C4-2B (cell line): Measurements from ENCODE around the gene PDE4D.

ENCODE experiments used
- H3K27ac ChIP-seq: fragments of 450-650 bp; 2 replicates; pipeline ENCODE4 v1.5.1; 2017
- ZFX ChIP-seq: fragments of 450-650 bp; IDR thresholded peaks from 2 replicates; pipeline ENCODE4 v1.6.1; 2017
- TF ChIP-seq, protein P1 (sequence below): fragments of 450-650 bp; conservative IDR thresholded peaks from 2 replicates; pipeline ENCODE4 v1.5.1; 2017; ENCODE audit warnings: mild to moderate bottlenecking

PDE4D gene

DNA sequence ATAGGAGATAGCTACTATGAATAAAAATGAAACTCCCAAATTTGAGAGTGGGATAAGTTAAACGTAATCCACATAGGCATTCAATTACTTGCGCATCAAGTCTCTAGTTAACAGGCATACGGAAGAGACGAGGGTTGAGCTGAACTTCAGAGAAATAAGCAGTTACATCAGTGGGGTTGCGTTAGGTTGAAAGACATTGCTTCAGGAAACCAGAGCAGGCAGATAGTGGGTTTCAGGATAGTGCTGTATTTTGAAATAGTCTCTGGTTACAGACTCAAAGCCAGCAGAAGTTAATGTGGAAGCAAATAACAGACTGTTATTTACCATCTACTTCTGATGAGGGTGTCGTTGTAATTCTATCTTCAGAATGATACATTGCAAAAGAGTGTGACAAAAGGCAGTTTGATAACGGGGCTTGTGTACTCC lies 533.4 kb downstream of the PDE4D start:
- no peak overlapping the region for H3K27ac ChIP-seq
- TF ChIP-seq ZFX = no peak
- TF ChIP-seq, protein P1, sequence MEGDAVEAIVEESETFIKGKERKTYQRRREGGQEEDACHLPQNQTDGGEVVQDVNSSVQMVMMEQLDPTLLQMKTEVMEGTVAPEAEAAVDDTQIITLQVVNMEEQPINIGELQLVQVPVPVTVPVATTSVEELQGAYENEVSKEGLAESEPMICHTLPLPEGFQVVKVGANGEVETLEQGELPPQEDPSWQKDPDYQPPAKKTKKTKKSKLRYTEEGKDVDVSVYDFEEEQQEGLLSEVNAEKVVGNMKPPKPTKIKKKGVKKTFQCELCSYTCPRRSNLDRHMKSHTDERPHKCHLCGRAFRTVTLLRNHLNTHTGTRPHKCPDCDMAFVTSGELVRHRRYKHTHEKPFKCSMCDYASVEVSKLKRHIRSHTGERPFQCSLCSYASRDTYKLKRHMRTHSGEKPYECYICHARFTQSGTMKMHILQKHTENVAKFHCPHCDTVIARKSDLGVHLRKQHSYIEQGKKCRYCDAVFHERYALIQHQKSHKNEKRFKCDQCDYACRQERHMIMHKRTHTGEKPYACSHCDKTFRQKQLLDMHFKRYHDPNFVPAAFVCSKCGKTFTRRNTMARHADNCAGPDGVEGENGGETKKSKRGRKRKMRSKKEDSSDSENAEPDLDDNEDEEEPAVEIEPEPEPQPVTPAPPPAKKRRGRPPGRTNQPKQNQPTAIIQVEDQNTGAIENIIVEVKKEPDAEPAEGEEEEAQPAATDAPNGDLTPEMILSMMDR = no peak

DNA sequence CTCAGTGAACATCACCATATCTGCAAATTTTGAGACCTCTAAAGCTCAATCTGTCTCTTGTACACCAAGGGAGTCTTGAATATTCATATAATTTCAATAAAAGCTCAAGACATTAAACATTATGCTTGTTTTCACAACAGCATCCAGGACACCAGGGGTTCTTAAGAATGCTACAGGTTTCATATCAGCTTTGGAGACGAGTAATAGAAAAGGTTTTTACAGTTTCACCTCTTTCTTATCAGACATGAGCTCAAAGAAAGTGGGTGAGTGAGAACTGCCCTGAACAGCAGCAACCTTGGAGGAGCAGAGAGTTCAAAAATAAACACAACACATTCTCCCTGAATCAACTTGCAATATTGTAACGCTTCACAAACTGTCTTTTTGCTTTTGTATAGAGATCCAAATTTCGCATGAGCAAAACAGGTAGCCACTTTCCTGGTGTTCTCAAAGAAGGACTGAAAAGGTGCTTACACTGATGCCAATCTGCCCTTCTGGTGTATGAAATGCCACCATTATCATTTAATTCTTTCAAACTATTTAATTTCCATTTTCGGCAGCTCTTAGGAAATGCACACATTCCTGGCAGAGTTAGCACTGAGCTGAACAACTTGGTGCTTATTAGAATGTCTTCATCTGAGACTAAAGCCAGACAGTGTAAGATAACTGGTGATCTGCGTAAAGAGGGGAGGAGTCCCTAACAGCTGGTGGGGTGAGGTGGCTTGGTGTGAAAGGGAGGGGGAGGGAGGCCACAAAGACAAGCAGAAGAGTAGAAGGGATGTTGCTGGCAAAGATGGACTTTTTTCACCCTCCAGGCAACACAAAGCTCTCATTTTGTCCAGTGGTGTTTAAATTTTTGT lies 535.3 kb downstream of the PDE4D start:
- no peak for TF ChIP-seq ZFX
- TF ChIP-seq, protein P1 = no peak
- H3K27ac ChIP-seq = no peak overlapping the region

DNA sequence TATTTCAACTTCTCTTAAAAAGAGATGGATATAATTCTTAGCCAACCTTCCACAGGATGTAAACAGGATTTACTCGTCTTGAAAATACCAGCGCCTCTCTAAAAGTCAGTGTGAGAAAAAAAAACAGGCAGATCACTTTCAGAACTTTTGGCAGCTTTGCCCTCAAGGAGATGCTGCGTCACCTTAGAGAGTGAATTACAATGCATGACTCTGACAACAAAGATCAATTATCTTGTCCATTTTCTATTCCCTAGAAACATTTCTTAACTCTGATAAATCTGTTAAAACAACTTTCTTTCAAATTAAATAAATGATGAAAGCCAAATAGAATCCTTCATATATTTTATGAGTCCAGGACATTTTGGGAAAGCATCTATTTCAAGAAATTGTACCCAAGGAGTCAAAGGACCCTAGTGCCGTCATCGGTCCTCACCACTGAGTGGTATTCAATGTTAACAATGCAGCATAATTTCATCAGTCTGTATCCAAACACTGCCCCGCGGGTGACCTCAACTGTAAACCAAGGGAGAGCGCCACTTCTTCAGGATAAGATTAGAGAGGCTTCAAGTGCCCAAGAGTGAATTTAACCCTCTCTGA lies 536.0 kb downstream of the PDE4D start:
- TF ChIP-seq, protein P1 = no peak
- no peak for TF ChIP-seq ZFX
- H3K27ac ChIP-seq = no peak overlapping the region

DNA sequence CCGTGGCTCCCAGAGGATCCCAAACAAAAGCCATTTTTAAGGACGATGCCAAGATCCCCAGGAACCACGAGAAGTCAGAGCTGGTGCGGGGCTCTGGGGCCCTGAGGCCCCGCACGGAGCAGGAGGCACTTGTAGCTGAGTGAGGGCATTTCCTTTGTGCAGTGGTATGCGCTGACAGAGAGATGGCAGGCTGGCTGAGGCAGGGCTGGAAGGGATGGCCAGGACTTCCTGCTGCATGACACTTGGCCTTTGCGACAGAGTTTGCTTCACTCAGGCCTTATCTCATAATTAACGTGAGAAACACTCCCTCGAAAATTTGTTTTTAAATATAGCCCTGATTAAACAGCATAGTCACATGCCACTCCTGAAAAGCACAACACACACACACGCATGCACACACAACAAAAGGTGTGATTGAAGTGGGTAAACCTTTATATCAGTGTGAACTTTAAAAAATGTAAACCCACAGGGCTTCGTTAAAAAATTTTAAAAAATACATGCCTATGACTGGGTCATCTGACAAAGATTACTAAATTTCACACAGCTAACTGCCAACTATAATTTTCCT lies 536.6 kb downstream of the PDE4D start:
- no peak overlapping the region for H3K27ac ChIP-seq
- no peak for TF ChIP-seq ZFX
- TF ChIP-seq, protein P1 = no peak

DNA sequence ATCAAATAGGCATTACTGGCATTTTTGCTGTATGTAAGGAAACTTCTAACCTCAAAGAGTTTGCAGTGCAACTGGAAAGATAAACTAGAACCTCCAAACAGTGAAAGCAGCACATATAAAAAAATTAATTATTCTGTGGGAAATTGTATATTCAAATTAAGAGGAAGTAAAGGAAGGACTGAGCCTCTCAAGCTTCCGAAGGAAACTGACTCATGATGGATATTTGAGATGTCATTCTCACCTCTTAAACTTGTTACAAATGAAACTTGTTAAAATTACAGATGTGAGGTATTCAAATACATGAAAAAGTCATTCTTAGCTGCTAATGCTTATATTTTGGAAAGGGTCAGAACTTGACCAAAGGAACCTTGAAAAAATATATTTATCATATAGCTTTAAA lies 538.7 kb downstream of the PDE4D start:
- TF ChIP-seq ZFX = no peak
- TF ChIP-seq, protein P1 = no peak
- no peak overlapping the region for H3K27ac ChIP-seq

DNA sequence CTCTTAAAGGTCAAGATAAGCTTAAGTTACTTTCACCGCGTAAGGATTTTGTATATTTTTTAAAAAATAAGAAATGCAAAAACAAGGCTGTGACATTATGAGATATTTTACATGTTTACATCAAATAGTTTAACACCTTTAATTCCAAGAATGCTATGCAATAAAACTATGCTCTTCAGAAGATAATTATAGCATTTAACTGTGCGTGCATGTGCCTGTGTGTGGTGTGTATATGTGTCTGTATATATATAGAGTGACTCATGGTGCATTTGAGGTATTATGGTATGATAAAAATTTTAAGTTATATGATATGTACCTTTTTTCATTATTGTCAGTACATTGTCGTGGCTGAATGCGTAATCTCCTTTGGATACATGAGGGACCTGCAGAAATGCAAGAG lies 539.3 kb downstream of the PDE4D start:
- no peak overlapping the region for H3K27ac ChIP-seq
- TF ChIP-seq ZFX = no peak
- TF ChIP-seq, protein P1 = no peak
